Ovary (tissue), 9 donors: ENCODE data around the gene SEC14L1. TPM values are rescaled to one million over a fixed set of nuclear protein-coding genes. Genes with fewer than 3 reads are reported as not detected.

Experiments used
- DNase-seq, 5 donors: peaks; one replicate each; pipeline ENCODE4 v3.0.0-alpha.2; 2019 to 2020
- H3K27ac ChIP-seq, 2 donors: fragments of 200-600 bp; one replicate each; pipeline versions ENCODE4 v1.5.1 to v1.8.0; 2019 to 2022
- H3K27me3 ChIP-seq: fragments of 200-600 bp; one replicate; pipeline ENCODE4 v1.8.0; 2022
- H3K36me3 ChIP-seq: fragments of 200-600 bp; sonication (generic); one replicate; pipeline ENCODE4 v1.5.1; 2019
- H3K4me1 ChIP-seq: one replicate; pipeline ENCODE4 v1.8.1; 2013; ENCODE audit warnings: mild to moderate bottlenecking, moderate library complexity; ENCODE audit not compliant: insufficient read depth
- H3K4me3 ChIP-seq: fragments of 200-600 bp; sonication (generic); one replicate; pipeline ENCODE4 v1.5.1; 2017
- H3K9me3 ChIP-seq, 2 donors: fragments of 200-600 bp in 1 of 2; sonication (generic) in 1 of 2; one replicate each; pipeline versions ENCODE4 v1.5.1 to v1.8.1; 2013 to 2019; ENCODE audit warnings: mild to moderate bottlenecking in 1 of 2, moderate library complexity in 1 of 2
- CTCF ChIP-seq, 3 donors: fragments of 450-650 bp in 2 of 3; fragments of 200-600 bp in 1 of 3; IDR thresholded peaks; one replicate each; pipeline versions ENCODE4 v1.5.1 to v1.8.0; 2016 to 2022; ENCODE audit warnings: antibody characterized with exemption in 3 of 3, mild to moderate bottlenecking in 1 of 3
- EP300 ChIP-seq: sonication (generic); formaldehyde crosslinking; IDR thresholded peaks from one replicate; pipeline ENCODE4 v1.6.1; 2017; ENCODE audit warnings: antibody characterized with exemption
- POLR2A ChIP-seq: fragments of 450-650 bp; IDR thresholded peaks from one replicate; pipeline ENCODE4 v1.6.1; 2017; ENCODE audit warnings: antibody characterized with exemption, mild to moderate bottlenecking, moderate library complexity
- WGBS, 3 donors: extraction: QIAGEN DNeasy Blood & Tissue Kit in 1 of 3; methylation state at CpG; one replicate each; pipeline versions ENCODE4 v1.1.5 to v1.1.7; 2013 to 2017; 5-methylcytosine and 5-hydroxymethylcytosine counted together
- intact Hi-C, 4 donors: fragments of 100-400 bp; cut with DNase I; formaldehyde crosslinking; loops; one replicate each; pipeline versions ENCODE4 v1.11.0 to v1.15.1; 2022 to 2023
- polyA plus RNA-seq, 2 donors: library from polyadenylated mRNA; stranded (reverse); fragments of 200-250 nt in 1 of 2; fragments of 350-450 nt in 1 of 2; fragmentation: Illumina TruSeq in 1 of 2; extraction: RNeasy Lipid Tissue Mini Kit (QIAGEN cat#74804) in 1 of 2; gene quantifications; one replicate each; pipeline ENCODE4 v1.2.3, GENCODE V29; 2013 to 2014
- total RNA-seq, 7 donors: library from RNA; depleted of rRNA in 2 of 7; stranded (reverse); fragments of >200 nt in 2 of 7; fragmentation: NEBNext Ultra II Directional in 3 of 7; extraction: Animal tissue kit (Norgen Biotek cat#: 25700) in 3 of 7; gene quantifications; one replicate each; pipeline versions ENCODE4 v1.1.0 to v1.2.4, GENCODE V29; 2016 to 2023
- donor health status: DM: no; HTN: no; CAD: no; lungs with moderate emphysema.
- donor health status: DM: no; HTN: no; CAD: no.
- donor health status: Bipolar disorder and iron deficiency.
- donor health status: DM: yes; HTN: yes; CAD: no.
- donor health status: DM: no; HTN: no; CAD: no.
- donor health status: DM: yes; HTN: yes; CAD: no.

SEC14L1 gene
- total and polyA plus RNA-seq, 9 donors: 29.1 to 78.7 (median 53.7) TPM

GRCh38 chr17:77127735-77128361 lies 12.9 kb upstream of the SEC14L1 start:
- no peaks in the 10 kb centered on the region for H3K36me3 ChIP-seq
- TF ChIP-seq POLR2A (no peak), EP300 (no peak), CTCF (IDR thresholded peaks at IDR 0.05) (no peak)
- H3K9me3 ChIP-seq: no peaks in the 10 kb centered on the region
- 75 to 82% (median 76%) methylated on average over 18 of the region's 18 CpGs for WGBS, 3 donors
- H3K27ac ChIP-seq: no peak overlapping the region
- H3K4me1 ChIP-seq: peaks cover 15% of the 10 kb centered on the region
- H3K27me3 ChIP-seq: no peaks in the 10 kb centered on the region
- DNase-seq: no peak
- no peak overlapping the region for H3K4me3 ChIP-seq
- intact Hi-C loops: no loop called here

- Histone ChIP-seq H3K36me3 (no peaks in the 10 kb centered on the region), H3K4me3 (no peak overlapping the region), H3K27me3 (no peaks in the 10 kb centered on the region), H3K27ac (no peak overlapping the region), H3K4me1 (peaks cover 15% of the 10 kb centered on the region), H3K9me3 (no peaks in the 10 kb centered on the region)
- no peak for DNase-seq
- WGBS, 3 donors: 6 to 12% (median 7%) methylated on average over 10 of the region's 10 CpGs
- intact Hi-C loops: no loop called here
- no peak for TF ChIP-seq CTCF (IDR thresholded peaks at IDR 0.05)
- no peak for TF ChIP-seq EP300
- TF ChIP-seq POLR2A: no peak
Observed at GRCh38 chr17:77128896-77129567, 11.7 kb upstream of the SEC14L1 start.

- Histone ChIP-seq H3K4me1 (peaks cover 12% of the 10 kb centered on the region), H3K4me3 (no peak overlapping the region), H3K9me3 (no peaks in the 10 kb centered on the region), H3K27ac (no peak overlapping the region), H3K27me3 (no peaks in the 10 kb centered on the region), H3K36me3 (no peaks in the 10 kb centered on the region)
- 22 to 26% (median 24%) methylated on average over 13 of the region's 13 CpGs for WGBS, 3 donors
- DNase-seq: no peak
- intact Hi-C loops: no loop called here
- no peak for TF ChIP-seq EP300
- no peak for TF ChIP-seq CTCF (IDR thresholded peaks at IDR 0.05)
- TF ChIP-seq POLR2A: no peak
Observed at GRCh38 chr17:77129568-77130301, 11.0 kb upstream of the SEC14L1 start.

DNA sequence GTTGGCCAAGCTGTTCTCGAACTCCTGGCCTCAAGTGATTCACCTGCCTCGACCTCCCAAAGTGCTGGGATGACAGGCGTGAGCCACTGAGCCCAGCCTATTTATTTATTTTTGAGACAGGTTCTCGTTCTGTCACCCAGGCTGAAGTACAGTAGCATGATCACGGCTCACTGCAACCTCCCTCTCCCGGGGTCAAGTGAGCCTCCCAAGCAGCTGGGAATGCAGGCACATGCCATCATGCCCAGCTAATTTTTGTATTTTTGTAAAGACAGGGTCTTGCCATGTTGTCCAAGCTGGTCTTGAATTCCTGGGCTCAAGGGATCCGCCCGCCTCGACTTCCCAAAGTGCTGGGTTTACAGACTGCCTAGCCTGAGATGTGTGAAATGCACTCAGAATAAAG lies 10.2 kb upstream of the SEC14L1 start:
- Histone ChIP-seq H3K27me3 (no peaks in the 10 kb centered on the region), H3K4me1 (peaks cover 12% of the 10 kb centered on the region), H3K36me3 (no peaks in the 10 kb centered on the region), H3K9me3 (no peaks in the 10 kb centered on the region), H3K27ac (no peak overlapping the region), H3K4me3 (no peak overlapping the region)
- no peak for TF ChIP-seq CTCF (IDR thresholded peaks at IDR 0.05)
- no peak for TF ChIP-seq EP300
- no peak for TF ChIP-seq POLR2A
- WGBS, 3 donors: 90 to 96% (median 95%) methylated on average over 9 of the region's 9 CpGs
- no peak for DNase-seq
- intact Hi-C loops: no loop called here
